ENCODE results near the gene WDHD1. TPM values are rescaled to one million over a fixed set of nuclear protein-coding genes. Genes with fewer than 3 reads are reported as not detected.
"Not testable (repeated sequence)": the region's sequence is repeated elsewhere in the genome, so short reads cannot be mapped to it uniquely, and the experiment has no call there.

The WDHD1 gene
- total RNA-seq, 1 donor from 2014 or later = 6.6 TPM

DNA sequence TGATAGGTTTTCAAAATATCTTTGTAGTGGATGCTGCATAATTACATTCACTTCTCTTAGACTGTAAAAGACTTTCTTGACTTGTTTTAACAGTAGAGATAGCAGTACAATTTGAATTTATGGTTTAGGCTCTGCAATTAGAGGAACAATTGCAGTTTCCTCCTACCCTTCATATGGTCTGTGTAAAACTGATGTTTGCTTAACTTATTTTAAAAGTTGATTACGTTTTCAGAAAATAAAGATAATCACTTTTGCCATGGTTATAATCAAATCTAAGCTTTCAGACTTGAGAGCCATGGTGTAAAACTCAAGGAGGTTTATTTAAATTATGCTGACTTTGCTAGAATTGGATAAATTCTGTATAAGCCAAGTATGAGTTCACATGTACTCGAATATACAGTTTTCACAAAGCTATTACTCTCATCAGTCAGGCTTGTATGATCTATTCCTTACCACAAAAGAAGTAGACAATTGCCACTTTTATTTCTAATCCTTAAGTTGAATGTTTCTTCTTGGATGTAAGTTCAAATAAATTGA is 22.1 kb upstream of the WDHD1 start:
- DNase-seq (ENCODE audit: low spot score) = no peak

DNA sequence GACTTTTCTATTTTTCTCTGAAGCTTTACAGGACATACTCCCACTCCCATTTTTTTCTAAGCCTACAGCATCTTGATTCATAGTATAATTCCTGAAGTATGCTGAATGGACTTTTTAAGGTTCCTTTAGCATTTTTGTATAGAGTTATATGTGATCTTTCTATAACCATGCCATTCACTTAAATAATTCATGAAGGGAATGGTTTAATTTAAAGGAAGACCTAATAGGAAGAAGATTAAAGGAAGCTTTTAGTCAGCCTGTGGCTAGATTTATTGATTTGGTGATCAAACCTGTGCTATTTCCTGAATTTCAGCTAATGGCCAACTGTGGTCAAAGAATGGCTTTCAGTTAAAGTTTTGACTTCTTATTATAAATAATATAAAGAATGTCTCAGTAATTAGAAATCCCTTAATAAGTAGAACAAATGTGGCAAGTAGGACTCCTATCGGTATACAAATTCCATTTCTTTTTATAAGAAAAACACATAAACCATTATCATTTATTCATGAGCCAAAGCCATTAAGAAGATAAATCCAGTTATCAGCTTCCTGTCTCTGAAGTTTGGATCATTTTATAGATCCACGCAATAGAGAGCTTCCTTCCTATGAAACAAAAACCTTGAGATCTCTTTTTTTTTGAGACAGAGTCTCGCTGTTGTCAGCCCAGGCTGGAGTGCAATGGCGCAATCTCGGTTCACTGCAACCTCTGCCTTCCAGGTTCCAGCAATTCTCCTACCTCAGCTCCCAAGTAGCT is 20.6 kb upstream of the WDHD1 start:
- no peak for DNase-seq (ENCODE audit: low spot score)

DNA sequence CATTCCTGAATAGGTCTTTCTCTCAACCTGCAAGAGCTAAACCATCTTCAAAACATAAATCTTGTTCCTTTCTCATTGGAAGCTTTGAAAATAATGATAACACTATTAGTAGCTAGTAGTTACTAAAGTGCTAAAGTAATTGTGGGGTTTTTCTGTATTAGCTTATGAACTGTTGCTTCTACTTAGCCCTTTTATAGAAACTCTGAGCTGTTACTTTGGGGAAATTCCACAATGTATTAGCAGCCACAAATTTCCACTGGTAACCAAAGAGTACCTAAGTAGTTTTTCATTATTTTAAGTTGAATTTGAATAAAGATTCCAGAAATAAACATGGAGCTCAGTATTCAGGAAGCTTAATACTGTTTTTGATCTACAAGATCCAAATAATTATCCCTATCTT is 18.2 kb upstream of the WDHD1 start:
- no peak for DNase-seq (ENCODE audit: low spot score)

DNA sequence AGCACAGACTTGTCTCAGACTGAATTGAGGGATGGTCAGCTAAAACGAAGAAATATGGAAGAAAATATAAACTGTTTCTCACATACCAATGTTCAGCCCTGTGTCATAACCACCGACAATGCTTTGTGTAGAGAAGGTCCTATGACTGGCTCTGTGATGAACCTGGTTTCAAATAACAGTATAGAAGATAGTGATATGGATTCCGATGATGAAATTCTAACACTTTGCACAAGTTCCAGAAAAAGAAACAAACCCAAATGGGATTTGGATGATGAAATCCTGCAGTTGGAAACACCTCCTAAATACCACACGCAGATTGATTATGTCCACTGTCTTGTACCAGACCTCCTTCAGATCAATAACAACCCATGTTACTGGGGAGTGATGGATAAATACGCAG is 16.6 kb upstream of the WDHD1 start:
- no peak for DNase-seq (ENCODE audit: low spot score)

DNA sequence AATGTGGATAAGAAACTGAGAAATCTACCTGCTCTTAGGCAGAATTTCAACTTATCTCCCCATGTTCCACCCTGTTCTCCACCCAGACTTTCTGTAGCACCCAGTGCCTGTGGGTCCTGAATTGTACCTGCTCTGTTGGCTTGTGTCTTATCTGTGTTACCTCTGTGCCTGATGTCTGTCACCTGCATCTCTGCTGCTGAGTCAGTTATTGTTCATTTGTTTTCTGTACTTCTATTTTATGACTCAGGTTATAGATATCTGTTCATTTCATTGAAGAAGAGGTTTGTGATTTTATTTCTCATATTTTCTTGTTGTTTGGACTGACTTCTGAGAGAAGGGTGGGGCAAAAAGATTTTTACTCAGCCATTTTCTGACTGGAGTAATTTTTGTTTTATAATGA is 11.8 kb upstream of the WDHD1 start:
- DNase-seq (ENCODE audit: low spot score) = no peak

DNA sequence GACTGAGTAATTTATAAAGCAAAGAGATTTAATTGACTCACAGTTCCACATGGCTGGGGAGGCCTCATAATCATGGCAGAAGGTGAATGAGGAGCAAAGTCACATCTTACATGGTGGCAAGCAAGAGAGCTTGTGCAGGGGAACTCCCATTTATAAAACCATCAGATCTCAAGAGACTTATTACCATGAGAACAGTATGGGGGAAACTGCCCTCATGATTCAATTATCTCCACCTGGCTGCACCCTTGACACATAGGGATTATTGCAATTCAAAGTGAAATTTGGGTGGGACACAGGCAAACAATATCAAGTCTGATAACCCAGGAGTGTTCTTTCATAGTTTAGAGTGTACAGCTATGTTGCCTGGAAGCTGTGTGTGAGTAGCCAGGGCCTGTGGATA is 11.1 kb upstream of the WDHD1 start:
- DNase-seq (ENCODE audit: low spot score) = not testable (repeated sequence)

DNA sequence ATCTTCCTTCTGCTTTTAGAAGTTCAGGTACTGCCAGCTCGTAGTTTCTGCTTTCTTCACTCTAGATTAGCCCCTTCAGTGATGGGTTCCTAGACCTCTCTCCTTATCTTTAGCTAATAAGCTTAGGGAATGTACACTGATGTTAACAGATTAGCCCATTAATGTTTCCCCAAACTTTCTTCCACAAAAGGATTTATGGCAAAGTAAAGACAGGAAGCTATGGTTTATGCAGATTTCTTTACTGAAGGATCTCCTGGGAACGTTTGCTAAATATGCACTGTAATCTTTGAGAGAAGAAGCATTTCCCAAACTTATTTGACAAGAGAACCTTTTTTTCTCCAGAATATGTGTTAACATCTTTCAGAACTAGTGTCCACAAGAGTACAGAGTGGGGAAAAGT is 4.3 kb upstream of the WDHD1 start:
- no peak for DNase-seq (ENCODE audit: low spot score)

DNA sequence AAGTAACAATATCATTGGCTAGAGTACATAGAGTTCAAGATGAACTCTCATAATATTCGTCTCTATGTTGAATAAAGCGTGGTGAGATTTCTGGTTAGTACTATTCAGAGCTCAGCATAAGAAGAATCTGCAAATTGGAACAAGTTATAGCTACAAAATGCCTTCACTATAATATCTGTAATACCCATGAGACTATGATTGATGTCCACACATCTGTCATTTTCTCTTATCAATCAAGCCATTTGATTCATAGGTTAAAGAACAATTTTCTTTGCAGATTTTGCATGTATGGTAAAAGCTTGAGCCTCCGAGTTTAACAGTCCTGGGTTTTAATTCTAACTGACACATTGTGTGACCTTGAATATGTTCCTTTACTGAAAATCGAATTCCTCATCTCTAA is 1.6 kb upstream of the WDHD1 start:
- DNase-seq (ENCODE audit: low spot score) = no peak

DNA sequence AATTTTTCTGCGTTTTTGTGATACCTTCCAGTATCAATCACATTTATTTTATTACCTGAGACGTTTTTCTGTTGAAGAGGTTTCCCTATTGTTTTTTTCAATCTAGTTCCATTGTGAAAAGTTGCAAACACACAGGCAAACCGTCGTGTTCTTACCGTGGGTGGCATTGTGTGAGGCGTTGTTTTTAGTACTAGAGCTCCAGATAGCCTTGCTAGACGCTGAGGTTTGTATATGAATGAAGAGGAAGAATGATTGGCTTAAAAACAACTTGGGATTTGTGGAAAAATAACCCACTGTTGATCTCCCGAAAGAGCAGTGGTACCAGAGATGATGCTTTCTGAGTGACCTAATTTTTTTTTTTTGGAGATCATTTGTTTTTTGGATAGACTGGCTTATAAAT is 1.2 kb upstream of the WDHD1 start:
- DNase-seq (ENCODE audit: low spot score) = no peak

DNA sequence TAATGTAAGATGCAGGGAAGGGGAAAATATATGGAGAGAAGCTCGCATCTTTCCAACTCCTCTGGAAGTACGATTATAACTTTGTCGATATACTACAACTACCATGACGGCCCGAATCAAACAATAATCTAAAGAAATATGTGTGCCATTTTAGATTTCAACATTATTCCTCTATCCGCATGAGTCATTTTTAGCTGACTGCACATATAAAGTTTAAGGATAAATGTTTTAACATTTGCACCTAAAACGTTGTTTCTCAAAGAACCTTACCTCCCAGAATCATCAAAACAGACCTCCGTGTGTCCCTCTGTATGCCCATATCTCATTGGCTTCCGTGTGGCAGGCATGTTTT is 482 bp downstream of the WDHD1 start:
- DNase-seq (ENCODE audit: low spot score) = no peak

DNA sequence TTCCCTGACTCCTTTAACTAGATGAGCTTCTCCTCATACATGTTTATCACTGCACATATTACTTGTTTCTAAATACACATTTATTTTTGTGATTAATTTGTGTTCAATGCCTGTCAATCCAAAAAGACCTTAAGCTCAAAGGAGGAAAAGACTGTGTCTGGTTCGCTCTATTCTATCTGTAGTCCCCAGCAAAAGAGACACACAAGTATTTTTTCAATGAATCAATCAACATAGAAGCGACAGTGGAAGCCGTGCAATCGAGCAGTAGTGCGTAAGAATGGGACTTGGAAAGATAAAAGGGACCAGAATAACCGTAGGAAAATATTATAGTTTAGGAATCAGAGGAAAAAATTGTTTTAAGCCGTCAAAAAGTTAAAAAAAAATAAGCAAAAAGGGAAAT is 951 bp downstream of the WDHD1 start:
- DNase-seq (ENCODE audit: low spot score) = no peak

DNA sequence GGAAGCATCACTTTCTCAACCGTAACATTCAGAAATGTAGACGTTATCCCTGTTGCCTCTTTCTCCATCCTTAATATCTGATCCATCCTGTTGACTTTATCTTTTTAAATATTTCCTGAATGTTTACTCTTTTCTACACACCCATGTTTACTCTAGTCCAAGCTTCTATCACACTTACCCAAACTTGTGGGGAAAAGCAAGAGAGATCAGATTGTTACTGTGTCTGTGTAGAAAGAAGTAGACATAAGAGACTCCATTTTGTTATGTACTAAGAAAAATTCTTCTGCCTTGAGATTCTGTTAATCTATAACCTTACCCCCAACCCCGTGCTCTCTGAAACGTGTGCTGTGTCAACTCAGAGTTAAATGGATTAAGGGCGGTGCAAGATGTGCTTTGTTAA is 2.5 kb downstream of the WDHD1 start:
- DNase-seq (ENCODE audit: low spot score) = not testable (repeated sequence)

DNA sequence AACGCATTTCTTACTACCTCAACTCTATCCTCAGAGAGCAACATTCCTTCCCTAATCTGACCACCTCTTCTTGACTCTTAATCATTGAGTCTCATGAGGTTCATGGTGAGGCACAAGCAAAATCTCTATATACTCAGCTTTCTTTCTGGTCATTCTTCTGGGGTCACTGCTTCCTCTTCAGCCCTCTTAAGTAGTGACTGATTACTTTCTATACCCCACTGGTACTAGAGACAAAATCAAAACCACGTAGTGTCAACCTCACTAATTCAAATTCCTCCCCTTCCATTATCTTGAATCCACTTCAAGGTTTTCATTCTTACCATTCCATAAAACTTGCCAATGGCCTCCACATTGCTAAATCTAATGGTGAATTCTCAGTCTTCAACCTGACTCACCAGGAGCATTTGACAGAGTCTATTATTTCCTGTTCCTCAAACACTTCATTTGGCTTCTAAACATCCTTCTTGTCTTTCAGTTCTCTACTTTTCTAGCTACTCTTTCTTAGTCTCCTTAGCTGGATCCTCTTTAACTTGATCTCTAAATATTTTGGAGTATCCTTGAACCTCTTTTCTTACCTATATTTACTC is 6.8 kb downstream of the WDHD1 start:
- DNase-seq (ENCODE audit: low spot score) = no peak

DNA sequence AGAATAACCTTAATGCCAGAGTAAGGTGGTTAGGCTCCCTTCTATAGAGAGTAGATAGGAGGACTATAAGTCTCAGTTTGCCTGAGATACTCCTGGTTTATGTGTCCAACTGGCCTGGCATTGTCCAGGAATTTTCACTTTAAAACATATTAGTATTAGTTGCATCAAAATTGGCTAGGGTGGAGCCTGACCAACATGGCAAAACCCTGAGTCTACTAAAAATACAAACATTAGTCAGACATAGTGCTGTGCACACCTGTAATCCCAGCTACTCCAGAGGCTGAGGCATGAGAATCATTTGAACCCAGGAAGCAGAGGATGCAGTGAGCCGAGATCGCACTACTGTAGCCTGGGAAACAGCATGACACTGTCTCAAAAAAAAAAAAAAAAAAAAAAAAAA is 11.9 kb downstream of the WDHD1 start:
- DNase-seq (ENCODE audit: low spot score) = no peak

DNA sequence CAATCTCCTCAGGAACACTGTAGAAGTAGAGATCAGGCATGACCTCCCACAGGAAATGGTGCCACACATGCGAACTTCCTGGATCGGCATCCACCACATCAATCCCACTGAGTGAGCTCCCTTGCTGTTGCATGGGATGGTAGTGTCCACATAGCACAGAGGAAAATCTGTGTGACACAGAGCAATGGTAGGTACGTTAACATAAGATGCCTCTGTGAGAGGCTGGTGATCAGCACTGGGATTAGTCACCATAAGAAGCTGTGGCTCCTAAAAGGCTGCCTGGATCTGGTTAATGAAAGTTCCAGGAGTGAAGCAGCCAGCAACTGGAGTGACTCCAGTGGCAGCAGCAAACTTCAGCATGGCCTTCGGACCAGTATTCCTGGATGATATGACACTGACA is 21.8 kb downstream of the WDHD1 start:
- DNase-seq (ENCODE audit: low spot score) = no peak

DNA sequence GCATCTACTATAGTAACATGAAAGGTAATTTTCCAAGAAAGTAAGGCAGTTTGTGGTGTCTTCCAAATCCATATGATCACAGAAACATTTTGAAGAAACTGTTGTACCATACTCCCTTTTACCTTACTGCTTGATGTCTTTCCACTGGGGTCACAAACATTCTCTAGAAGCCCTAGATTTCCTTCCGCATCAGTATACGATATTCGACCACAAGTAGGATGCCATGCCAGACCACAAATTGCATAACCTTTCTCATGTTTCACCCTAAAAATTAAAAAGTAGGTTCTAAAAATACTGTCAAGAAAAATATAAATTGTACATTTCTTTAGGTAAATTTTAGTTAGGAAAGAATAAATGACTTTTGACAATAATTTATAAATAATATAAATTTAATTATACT is 26.5 kb downstream of the WDHD1 start:
- no peak for DNase-seq (ENCODE audit: low spot score)

DNA sequence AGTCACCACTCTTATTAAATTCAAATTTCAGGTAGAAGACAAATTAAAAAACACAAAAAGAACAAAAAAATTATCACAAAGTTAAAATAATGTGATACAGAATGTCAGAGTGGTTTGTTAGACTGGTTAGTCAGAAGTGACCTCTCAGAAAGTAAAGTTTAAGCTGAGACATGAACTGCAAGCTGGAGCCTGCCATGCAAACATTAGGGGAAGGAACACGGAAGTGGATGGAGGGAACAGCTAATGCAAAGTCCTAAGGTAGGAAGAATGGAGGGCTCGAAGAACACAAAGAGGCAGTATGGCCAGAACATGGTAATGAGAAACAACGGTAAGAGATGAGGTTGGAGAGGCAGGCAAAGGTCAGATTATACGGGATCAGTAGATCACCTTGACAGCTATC is 41.7 kb downstream of the WDHD1 start:
- DNase-seq (ENCODE audit: low spot score) = peak; percentile 46

DNA sequence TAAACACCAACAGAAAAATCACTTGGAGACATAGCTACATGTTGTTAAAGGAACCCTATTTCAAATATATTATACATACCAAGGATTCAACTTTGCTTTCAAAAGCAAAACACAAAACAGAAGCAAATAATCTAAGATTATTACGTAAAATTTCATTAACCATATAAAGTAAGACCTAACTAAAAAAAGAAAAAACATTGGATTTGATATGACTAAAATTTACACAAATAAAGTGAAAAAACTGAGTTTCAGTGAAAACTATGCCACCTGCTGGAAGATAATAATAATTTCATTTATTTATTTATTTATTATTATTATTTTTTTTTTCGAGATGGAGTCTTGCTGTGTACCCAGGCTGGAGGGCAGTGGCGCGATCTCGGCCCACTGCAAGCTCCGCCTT is 45.2 kb downstream of the WDHD1 start:
- no peak for DNase-seq (ENCODE audit: low spot score)

DNA sequence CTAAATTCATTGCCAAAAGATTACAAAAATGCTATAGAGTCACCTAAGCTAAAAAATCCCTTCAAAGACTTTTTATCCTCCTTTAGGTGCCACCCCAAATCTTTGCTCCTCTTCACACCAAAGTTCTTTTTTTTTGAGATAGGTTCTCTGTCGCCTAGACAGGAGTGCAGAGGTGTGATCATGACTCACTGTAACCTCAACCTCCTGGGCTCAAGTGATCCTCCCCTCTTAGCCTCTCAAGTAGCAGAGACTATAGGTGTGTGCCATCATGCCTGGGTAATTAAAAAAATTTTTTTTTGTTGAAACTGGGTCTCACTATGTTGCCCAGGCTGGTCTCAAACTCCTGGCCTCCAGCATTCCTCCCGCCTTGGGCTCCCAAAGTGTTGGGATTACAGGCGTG is 47.9 kb downstream of the WDHD1 start:
- no peak for DNase-seq (ENCODE audit: low spot score)

DNA sequence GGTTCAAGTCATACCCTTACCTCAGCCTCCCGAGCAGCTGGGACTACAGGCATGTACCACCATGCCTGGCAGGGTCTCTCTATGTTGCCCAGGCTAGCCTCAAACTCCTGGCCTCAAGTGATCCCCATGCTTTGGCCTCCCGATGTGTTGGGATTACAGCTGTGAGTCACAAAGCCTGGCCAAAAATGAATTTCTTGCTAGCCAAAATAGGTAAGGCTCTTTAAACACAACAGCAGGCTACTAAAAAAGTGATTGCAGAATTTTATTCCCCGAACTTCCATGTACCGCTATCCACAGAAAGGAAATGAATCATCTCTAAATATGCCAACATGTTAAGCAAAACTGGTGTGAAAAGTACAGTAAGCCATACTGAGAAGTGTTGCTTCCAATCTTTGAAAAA is 50.6 kb downstream of the WDHD1 start:
- no peak for DNase-seq (ENCODE audit: low spot score)

DNA sequence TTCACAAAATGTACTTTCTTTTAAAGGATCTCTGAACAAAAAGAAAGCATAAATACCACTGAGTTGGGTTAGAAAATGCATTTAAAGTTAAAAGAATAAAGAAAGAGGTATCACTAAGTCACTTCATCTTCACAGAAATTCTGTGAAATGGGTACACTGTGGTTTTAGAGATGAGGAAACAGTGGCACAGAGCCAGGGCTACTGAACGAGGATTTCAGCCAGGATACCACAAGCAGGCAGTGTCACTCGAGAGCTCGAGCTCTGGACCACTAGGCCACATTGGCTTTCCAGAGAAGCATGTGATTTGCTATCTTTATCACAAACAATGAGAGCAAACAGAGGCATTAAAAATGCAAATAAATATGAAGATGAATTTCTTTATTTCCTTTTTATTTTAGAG is 51.0 kb downstream of the WDHD1 start:
- DNase-seq (ENCODE audit: low spot score) = no peak

DNA sequence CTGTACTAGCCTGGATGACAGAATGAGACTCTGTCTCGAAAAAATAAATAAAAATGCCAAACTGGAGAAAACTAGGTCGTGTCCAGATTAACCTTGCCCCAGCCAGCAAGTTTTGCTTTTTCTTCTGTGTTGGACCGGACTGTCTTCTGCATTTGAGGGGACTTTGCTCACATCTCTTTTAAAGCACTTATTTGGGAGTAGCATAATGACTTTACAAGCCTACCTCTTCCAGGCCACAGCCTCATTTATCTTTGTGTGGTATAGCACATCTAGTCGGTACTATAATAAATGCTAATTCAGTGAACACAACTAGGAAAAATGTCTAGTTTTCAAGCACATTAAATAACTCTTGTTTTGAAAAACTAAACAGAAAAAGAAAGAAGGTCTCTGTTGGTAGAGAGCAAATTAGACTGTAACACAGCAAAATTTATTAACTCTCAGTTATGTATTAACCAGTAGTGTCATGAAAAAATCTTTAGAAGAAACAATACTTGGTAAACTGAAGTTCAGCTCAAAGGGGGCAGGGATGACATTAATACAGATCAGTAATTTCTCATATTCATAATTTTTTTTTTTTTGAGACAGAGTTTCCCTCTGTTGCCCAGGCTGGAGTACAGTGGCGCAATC is 52.0 kb downstream of the WDHD1 start:
- DNase-seq (ENCODE audit: low spot score) = no peak

DNA sequence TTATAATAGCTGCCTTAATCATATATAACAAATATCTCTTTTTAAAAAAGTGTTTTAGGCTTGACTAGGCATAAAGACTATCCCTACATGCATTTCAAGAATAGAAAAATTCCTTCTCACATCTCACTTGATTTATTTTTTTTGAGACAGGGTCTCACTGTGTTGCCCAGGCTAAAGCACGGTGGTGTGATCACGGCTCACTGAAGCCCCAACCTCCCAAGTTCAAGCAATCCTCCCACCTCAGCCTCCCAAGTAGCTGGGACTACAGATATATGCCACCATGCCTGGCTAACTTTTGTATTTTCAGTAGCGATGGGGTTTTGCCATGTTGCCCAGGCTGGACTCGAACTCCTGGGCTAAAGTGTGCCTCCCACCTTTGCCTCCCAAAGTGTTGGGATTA is 59.4 kb downstream of the WDHD1 start:
- DNase-seq (ENCODE audit: low spot score) = no peak

All from ureter (tissue), 1 donor.